Endothelial cell of umbilical vein (primary cell): Measurements from ENCODE around the gene LAG3. TPM values are rescaled to one million over a fixed set of nuclear protein-coding genes. Genes with fewer than 3 reads are reported as not detected.

ENCODE experiments used
- BruUV-seq: library from RNA; stranded (reverse); fragments of 400-500 nt; replicated peaks from 2 replicates; lab custom pipeline; 2021; lab: Mats Ljungman, UMichigan
- CTCF ChIA-PET: fragments of 300-600, 350-600 bp; sonication (Branson Sonifier 250); formaldehyde crosslinking; loops from one replicate; lab custom pipeline; 2021; ENCODE audit warnings: antibody characterized with exemption, inconsistent platforms; lab: Charles Lee
- POLR2A ChIA-PET: fragments of 300-600, 350-600 bp; sonication (Branson Sonifier 250); formaldehyde crosslinking; loops from one replicate; lab custom pipeline; 2021; ENCODE audit warnings: antibody characterized with exemption, inconsistent platforms; lab: Charles Lee
- DNase-seq: peaks from one replicate; pipeline ENCODE4 v3.0.0-alpha.2; 2011; ENCODE audit warnings: low read depth, low spot score
- FAIRE-seq: peaks from 2 replicates; lab custom pipeline; 2011; peaks lifted over from hg19 to GRCh38; lab: Jason Lieb, UNC
- H2AFZ ChIP-seq: 2 replicates; pipeline ENCODE4 v1.6.0; 2012; ENCODE audit warnings: low read depth, low read length, control low read depth, inconsistent platforms
- H3K27ac ChIP-seq: 2 replicates; pipeline ENCODE4 v1.5.1; 2011; ENCODE audit warnings: low read depth, mild to moderate bottlenecking, control low read depth, low read length, moderate library complexity; ENCODE audit not compliant: insufficient read depth
- H3K27me3 ChIP-seq, 2 experiments: 2 replicates each; pipeline versions ENCODE4 v1.6.0 to v1.6.1; 2011; ENCODE audit warnings: low read length in 2 of 2, mixed read lengths in 1 of 2; ENCODE audit not compliant: control insufficient read depth in 2 of 2, insufficient read depth in 2 of 2
- H3K36me3 ChIP-seq, 2 experiments: 2 replicates in 1 of 2; 3 replicates in 1 of 2; pipeline ENCODE4 v1.5.1; 2011; ENCODE audit warnings: low read length in 2 of 2, mild to moderate bottlenecking in 1 of 2, moderate library complexity in 1 of 2; ENCODE audit not compliant: control insufficient read depth in 2 of 2, insufficient read depth in 2 of 2; ENCODE audit errors: extremely low read depth in 1 of 2
- H3K4me1 ChIP-seq: 3 replicates; pipeline ENCODE4 v1.5.1; 2011; ENCODE audit warnings: mild to moderate bottlenecking, low read length; ENCODE audit not compliant: control insufficient read depth, insufficient read depth; ENCODE audit errors: extremely low read depth
- H3K4me2 ChIP-seq: 2 replicates; pipeline ENCODE4 v1.6.1; 2011; ENCODE audit warnings: low read length, control low read depth, mixed read lengths; ENCODE audit not compliant: insufficient read depth
- H3K4me3 ChIP-seq, 3 experiments: fragments of 200-600 bp in 1 of 3; sonication (generic), shearing (Covaris generic) in 1 of 3; replicated peaks in 1 of 3; 2 replicates each; pipeline ENCODE4 v1.5.1; 2011 to 2016; ENCODE audit warnings: control low read depth in 3 of 3, low read length in 3 of 3, mild to moderate bottlenecking in 2 of 3, inconsistent platforms in 1 of 3, low read depth in 1 of 3, moderate library complexity in 1 of 3; ENCODE audit not compliant: insufficient read depth in 1 of 3
- H3K79me2 ChIP-seq: 2 replicates; pipeline ENCODE4 v1.6.0; 2012; ENCODE audit warnings: low read length, inconsistent platforms; ENCODE audit not compliant: control insufficient read depth, insufficient read depth
- H3K9ac ChIP-seq: replicated peaks from 2 replicates; pipeline ENCODE3; 2011; ENCODE audit warnings: low read length, control low read depth; ENCODE audit not compliant: insufficient read depth; ENCODE audit errors: extremely low read depth
- H3K9me1 ChIP-seq: replicated peaks from 3 replicates; pipeline ENCODE4 v1.6.0; 2011; ENCODE audit warnings: mild to moderate bottlenecking, low read length; ENCODE audit not compliant: control insufficient read depth, insufficient read depth; ENCODE audit errors: extremely low read depth
- H3K9me3 ChIP-seq: replicated peaks from 2 replicates; pipeline ENCODE4 v1.5.1; 2012; ENCODE audit warnings: low read length, inconsistent platforms; ENCODE audit not compliant: control insufficient read depth, insufficient read depth
- H4K20me1 ChIP-seq: replicated peaks from 2 replicates; pipeline ENCODE3; 2011; ENCODE audit warnings: mild to moderate bottlenecking, low read length; ENCODE audit not compliant: control insufficient read depth, insufficient read depth; ENCODE audit errors: extremely low read depth
- CTCF ChIP-seq, 2 donors: IDR thresholded peaks; 1 replicate in 1 of 2; 2 replicates in 1 of 2; pipeline ENCODE4 v1.5.1; 2011; ENCODE audit warnings: low read length in 2 of 2, mild to moderate bottlenecking in 2 of 2, moderate library complexity in 2 of 2, control low read depth in 1 of 2, inconsistent platforms in 1 of 2, low read depth in 1 of 2; ENCODE audit not compliant: insufficient read depth in 1 of 2; ENCODE audit errors: extremely low read depth in 1 of 2
- EZH2 ChIP-seq: IDR thresholded peaks from 2 replicates; pipeline ENCODE4 v1.6.1; 2012; ENCODE audit warnings: borderline replicate concordance, low read depth, mild to moderate bottlenecking, moderate library complexity, low read length, inconsistent platforms; ENCODE audit not compliant: severe bottlenecking
- FOS ChIP-seq: IDR thresholded peaks from 2 replicates; pipeline ENCODE4 v1.6.1; 2011; ENCODE audit warnings: mild to moderate bottlenecking, low read length, moderate library complexity, borderline replicate concordance; ENCODE audit not compliant: insufficient read depth
- GATA2 ChIP-seq: IDR thresholded peaks from 2 replicates; pipeline ENCODE4 v1.7.0; 2011; ENCODE audit warnings: low read depth, mild to moderate bottlenecking, moderate library complexity, mixed read lengths, low read length; ENCODE audit not compliant: insufficient read length, insufficient read depth
- JUN ChIP-seq: IDR thresholded peaks from 2 replicates; pipeline ENCODE4 v1.6.1; 2011; ENCODE audit warnings: borderline replicate concordance, low read depth; ENCODE audit not compliant: insufficient read length, insufficient read depth
- MAX ChIP-seq: IDR thresholded peaks from 2 replicates; pipeline ENCODE4 v1.6.1; 2011; ENCODE audit not compliant: insufficient read depth, insufficient read length
- MYC ChIP-seq: IDR thresholded peaks from one replicate; pipeline ENCODE4 v1.6.1; 2011; ENCODE audit warnings: mild to moderate bottlenecking, low read depth, low read length
- POLR2A ChIP-seq: IDR thresholded peaks from 2 replicates; pipeline ENCODE4 v1.6.1; 2012; ENCODE audit warnings: low read depth, mild to moderate bottlenecking, control low read depth, low read length
- POLR2AphosphoS5 ChIP-seq: IDR thresholded peaks from 2 replicates; pipeline ENCODE4 v1.6.1; 2012; ENCODE audit warnings: low read depth, mild to moderate bottlenecking, control low read depth, low read length, moderate library complexity; ENCODE audit not compliant: insufficient read depth
- dilution Hi-C: fragments of 300-500 bp; cut with MboI; formaldehyde crosslinking; loops from one replicate; pipeline ENCODE4 v1.15.0; 2019; ENCODE audit warnings: low sequenced_read_pairs; ENCODE audit not compliant: extremely low pct_ligation_motif_present
- intact Hi-C: fragments of 100-400 bp; cut with micrococcal nuclease; formaldehyde crosslinking; loops from one replicate; pipeline ENCODE4 v1.10.0; 2022
- polyA plus RNA-seq, 4 experiments: library from polyadenylated mRNA; depleted of rRNA in 3 of 4; stranded (reverse) in 3 of 4; unstranded in 1 of 4; fragments of >200 nt; gene quantifications; 2 replicates each; pipeline versions ENCODE4 v1.2.1 to v1.2.3, GENCODE V29; 2011 to 2012; ENCODE audit warnings: missing spikeins in 1 of 4
- total RNA-seq: library from RNA; stranded (reverse); gene quantifications from 2 replicates; pipeline ENCODE4 v1.2.3, GENCODE V29; 2021

The LAG3 gene
- total and polyA plus RNA-seq, 2 donors (not counting 3 experiments of a cell fraction or from before 2014, with no cell fraction given), result 1.3 to 3.8 TPM

- dilution Hi-C loops, result no loop called here
- H3K9ac ChIP-seq, result no peak overlapping the region
- no peak overlapping the region for H3K4me2 ChIP-seq
- no peak overlapping the region for H3K4me3 ChIP-seq
- POLR2A ChIA-PET, result no interaction called here
- H3K9me3 ChIP-seq, result no peaks in the 10 kb centered on the region
- CTCF ChIA-PET, result interaction anchor here (2.4 to 7.7 kb wide), 2 partner anchors 7 to 21 kb away, joined by 17 to 70 read pairs; partner anchors contain the start of genes MLF2 and PTMS
- no peak overlapping the region for H3K27ac ChIP-seq
- H3K36me3 ChIP-seq, result peaks cover 0 to 25% of the 10 kb centered on the region in 2 experiments
- DNase-seq (no peak), FAIRE-seq (no peak)
- H4K20me1 ChIP-seq, result no peaks in the 10 kb centered on the region
- no peaks in the 10 kb centered on the region for H3K9me1 ChIP-seq
- H3K4me1 ChIP-seq, result peaks cover 5% of the 10 kb centered on the region
- TF ChIP-seq POLR2AphosphoS5 (no peak), EZH2 (no peak), MYC (no peak), JUN (no peak), FOS (no peak), GATA2 (no peak), MAX (no peak), POLR2A (no peak), CTCF (IDR thresholded peaks at IDR 0.05; ENCODE audit: extremely low read depth in 1 of 2, insufficient read depth in 1 of 2, low read depth in 1 of 2, low read length in 2 of 2) (no peak)
- H3K79me2 ChIP-seq, result peaks cover 2% of the 10 kb centered on the region
- BruUV-seq, result no TSS peak
- intact Hi-C loops, result loop anchor here (5.0 kb wide), 1 partner anchor 87 kb away; the partner anchor contains the start of gene ZNF384
- no peak overlapping the region for H2AFZ ChIP-seq
- H3K27me3 ChIP-seq, result no peaks in the 10 kb centered on the region
These were observed 2.3 kb downstream of the LAG3 start for GRCh38 chr12:6774499-6775062.
